Cardiac fibroblast (primary cell): Measurements from ENCODE around the gene ATP8A1.
A peak's percentile ranks its signal among the peaks of the same experiment; 100 is the strongest.

Experiments
- DNase-seq, 2 donors: peaks; one replicate each; pipeline versions ENCODE4 v3.0.0 to v3.0.0-alpha.2; 2010; ENCODE audit warnings: low read depth in 2 of 2
- H3K4me3 ChIP-seq, 2 donors: replicated peaks in 1 of 2; 1 replicate in 1 of 2; 2 replicates in 1 of 2; pipeline ENCODE4 v1.5.1; 2011; ENCODE audit warnings: low read depth in 2 of 2, low read length in 2 of 2, mild to moderate bottlenecking in 2 of 2, moderate library complexity in 1 of 2
- TF ChIP-seq, protein P1 (sequence below): IDR thresholded peaks from one replicate; pipeline ENCODE4 v1.5.1; 2011; ENCODE audit warnings: low read depth, mild to moderate bottlenecking, low read length, inconsistent platforms

Gene ATP8A1

DNA sequence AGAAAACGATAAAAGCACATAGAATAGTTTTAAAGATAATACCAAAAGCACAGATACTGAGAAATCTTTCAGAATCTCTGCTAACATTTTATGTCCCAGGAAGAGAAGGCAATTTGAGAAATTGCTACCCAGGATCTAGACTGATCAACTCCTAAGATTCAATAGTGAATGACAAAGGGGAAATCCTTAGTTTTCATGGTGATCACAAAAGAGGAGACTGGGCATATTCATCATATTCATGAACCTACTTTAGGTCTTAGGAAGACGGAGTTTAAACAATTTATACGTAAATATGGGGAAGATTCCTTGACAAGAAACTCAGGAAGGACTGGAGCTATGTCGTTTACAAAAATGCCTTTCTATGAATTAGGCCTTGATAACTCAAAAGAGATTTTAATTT, 172.3 kb downstream of the ATP8A1 start:
- TF ChIP-seq, protein P1, sequence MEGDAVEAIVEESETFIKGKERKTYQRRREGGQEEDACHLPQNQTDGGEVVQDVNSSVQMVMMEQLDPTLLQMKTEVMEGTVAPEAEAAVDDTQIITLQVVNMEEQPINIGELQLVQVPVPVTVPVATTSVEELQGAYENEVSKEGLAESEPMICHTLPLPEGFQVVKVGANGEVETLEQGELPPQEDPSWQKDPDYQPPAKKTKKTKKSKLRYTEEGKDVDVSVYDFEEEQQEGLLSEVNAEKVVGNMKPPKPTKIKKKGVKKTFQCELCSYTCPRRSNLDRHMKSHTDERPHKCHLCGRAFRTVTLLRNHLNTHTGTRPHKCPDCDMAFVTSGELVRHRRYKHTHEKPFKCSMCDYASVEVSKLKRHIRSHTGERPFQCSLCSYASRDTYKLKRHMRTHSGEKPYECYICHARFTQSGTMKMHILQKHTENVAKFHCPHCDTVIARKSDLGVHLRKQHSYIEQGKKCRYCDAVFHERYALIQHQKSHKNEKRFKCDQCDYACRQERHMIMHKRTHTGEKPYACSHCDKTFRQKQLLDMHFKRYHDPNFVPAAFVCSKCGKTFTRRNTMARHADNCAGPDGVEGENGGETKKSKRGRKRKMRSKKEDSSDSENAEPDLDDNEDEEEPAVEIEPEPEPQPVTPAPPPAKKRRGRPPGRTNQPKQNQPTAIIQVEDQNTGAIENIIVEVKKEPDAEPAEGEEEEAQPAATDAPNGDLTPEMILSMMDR: no peak
- DNase-seq: no peak
- no peak overlapping the region for H3K4me3 ChIP-seq

DNA sequence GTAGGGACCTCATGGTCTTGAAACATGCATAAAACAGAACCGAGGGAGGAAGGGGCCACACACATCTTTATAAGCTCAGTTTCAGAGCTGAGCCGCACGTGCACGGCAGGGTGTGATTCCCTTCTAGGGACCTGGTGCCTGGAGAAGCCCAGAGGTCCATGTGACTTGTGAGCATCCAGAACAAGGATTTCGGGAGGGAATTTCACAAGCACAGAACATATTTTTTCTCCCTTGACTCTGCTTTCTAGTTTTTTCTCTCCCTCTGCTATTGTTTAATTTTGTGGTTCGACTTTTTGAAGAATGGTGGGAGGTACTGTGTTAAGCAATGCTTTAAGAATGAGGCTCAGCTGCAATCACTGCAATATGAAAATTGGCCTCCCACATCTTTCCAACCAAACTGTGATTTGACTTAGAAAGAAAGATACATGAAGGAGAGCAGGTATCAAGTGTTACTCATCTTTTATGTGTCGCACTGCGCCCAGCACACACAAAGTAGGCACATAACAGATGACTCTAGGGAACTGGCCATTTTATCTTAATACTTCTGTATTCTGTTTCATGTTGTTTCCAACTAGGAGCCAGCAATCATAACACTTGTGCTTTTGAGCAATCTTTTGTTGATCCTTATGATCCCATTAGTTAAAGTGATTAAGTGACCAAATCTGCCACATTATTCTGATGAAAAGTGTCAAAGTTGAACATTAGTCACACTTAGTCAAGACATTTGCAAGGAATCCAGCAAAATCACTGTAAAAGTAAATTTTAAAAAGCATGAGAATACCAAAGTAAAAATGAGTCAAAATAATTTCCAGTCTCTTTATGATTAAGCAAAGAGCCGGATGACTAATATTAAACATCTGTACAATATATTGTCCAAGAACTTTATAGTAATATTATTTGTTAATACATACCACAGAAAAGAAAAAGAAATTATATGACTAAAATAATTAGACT, 173.2 kb downstream of the ATP8A1 start:
- no peak overlapping the region for H3K4me3 ChIP-seq
- DNase-seq: peak; percentile 48 to 61
- TF ChIP-seq, protein P1: no peak

DNA sequence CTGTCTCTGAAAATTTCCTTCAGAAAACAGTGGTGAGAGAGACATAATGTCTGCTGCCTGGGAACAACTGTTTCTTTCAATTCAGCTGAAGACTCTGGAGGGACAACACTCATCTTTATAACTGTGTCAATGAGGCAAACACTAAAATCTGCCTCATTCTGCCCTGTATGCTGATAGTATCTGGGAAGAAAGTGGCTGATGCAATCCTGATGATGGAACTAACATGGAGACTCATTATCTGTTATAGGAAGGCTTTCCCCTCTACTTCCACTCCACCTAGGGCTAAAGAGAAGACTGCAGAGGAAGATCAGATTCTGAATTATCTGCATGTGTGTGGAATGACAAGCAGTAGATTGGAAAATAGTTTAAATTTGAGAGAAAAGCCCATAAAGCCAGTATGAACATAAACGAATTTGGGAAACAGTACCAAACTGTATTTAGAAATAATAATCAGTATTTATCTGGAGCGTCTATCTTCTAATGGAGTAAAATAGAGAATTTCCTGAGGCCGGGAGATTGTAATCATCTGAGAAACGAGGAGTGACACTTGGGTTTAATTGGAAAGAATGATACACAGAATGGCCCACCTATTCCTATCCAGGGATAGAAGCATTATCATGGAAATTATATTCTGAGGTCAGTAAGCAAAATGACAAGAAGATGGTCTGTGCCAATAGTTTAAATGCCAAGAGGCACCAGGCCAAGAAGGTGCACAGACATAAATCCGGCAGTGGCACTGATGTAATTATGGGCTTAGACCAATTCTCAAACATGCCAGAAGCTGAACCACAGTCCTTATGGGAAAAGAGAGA, 174.2 kb downstream of the ATP8A1 start:
- TF ChIP-seq, protein P1: no peak
- H3K4me3 ChIP-seq: no peak overlapping the region
- DNase-seq: no peak

DNA sequence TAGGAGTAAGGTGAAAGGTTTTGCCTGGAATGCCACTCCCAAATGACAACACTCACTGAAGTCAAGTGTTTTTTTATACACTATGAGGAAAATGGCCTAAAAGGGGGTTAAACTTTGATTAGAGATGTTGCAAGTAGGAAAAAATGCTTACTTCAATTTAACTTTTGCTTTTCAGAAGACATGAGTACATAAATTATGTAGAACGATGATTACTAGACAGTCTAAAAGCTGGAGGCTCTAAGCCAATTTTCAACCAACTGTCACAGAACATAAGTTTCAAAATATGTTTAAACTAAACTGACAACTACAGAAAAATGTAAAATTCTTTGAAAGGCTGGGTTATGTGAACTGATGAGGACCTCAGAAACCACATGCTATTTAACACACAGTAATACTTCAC, 176.2 kb downstream of the ATP8A1 start:
- no peak for DNase-seq
- TF ChIP-seq, protein P1: no peak
- no peak overlapping the region for H3K4me3 ChIP-seq

DNA sequence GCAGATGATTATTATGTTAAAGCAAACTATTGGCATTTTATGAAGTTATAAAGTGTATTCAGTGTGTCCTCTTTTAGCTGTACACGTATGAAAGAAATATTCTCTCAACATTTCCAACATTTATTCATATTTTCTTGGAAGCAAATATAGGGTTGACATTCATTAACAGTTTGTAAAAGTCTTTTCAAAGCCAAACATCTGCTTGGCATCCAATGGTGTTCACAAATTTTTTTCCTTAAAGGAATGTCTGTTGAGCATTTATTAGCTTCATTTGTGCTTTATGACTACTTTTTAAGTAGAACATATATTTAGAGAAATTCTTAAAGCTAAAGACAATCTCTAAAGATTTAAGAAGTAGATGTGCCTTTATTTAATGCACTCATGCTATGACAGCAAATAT, 176.6 kb downstream of the ATP8A1 start:
- H3K4me3 ChIP-seq: no peak overlapping the region
- DNase-seq: no peak
- TF ChIP-seq, protein P1: no peak

DNA sequence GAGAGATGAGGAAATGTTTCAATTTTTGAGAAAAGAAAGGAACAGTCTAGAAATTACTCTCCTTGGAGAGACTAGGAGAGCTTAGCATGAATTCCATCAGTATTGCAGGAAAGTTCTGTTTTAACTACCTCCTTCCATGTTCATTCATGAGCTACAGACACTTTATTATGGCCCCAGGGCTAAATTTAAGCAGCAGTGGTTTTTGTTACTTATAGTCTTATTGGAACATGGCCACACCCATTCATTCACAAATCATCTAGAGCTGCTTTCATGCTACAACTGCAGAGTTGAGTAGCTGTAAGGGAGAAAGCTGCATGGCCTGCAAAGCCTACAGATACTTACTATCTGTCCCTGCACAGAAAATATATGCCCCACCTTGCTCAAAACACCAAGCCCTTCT, 178.0 kb downstream of the ATP8A1 start:
- no peak overlapping the region for H3K4me3 ChIP-seq
- TF ChIP-seq, protein P1: no peak
- no peak for DNase-seq
